ENCODE measurements around the gene NLRP12. TPM values are rescaled to one million over a fixed set of nuclear protein-coding genes. Genes with fewer than 3 reads are reported as not detected.

NLRP12 gene
- total RNA-seq, 4 donors from 2014 or later: under 0.01 to 1.8 (median 0.30) TPM

DNA sequence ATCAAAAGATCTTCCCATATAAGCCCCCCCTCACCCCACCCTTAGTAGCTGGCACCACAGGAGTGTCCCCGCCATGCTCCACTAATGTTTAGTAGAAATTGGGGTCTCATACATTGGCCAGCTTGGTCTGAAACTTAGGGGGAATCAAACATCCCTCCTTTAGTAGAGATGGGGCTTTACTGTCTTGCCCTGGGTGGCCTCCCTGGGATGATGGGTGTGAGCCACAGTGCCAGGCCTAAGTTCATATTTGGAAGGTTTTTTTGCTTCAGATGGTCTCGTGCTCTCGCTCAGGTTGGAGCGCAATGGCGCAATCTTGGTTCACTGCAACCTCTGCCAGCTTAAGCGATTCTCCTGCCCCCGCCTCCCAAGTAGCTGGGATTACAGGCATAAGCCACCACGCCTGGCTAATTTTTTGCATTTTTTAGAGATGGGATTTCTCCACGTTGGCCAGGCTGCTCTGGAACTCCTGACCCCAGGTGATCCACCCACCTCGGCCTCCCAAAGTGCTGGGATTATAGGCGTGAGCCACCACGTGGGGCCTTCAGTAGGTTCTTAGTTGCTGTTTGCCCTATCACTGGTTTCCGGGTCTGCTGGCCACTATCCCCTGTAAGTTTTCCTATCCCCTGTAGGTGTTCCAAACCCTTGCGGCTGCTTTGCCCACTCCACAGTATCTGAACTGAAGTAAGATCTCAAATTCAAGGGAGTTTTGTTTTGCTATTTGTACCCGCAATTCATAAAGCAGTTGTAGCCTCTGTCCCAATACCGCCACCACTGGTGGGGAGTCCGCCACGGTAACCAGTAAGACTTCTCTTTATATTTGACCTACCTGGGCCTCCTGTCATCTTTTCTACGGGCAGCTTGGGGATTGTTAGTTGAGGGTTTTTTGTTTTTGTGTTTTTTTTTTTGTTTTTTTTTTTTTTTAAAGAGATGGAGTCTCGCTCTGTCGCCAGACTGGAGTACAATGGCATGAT lies 34.1 kb downstream of the NLRP12 start:
- no peak overlapping the region for H3K27ac ChIP-seq (replicated peaks in 1 of 4)
- H3K9me3 ChIP-seq: no peaks in the 10 kb centered on the region
- H3K36me3 ChIP-seq: no peaks in the 10 kb centered on the region
- no peak for TF ChIP-seq POLR2A (IDR thresholded peaks at IDR 0.05; ENCODE audit: low read depth)
- no peak for TF ChIP-seq EP300 (IDR thresholded peaks at IDR 0.05)
- no peak for TF ChIP-seq POLR2AphosphoS5 (IDR thresholded peaks at IDR 0.05)
- TF ChIP-seq, protein P1, sequence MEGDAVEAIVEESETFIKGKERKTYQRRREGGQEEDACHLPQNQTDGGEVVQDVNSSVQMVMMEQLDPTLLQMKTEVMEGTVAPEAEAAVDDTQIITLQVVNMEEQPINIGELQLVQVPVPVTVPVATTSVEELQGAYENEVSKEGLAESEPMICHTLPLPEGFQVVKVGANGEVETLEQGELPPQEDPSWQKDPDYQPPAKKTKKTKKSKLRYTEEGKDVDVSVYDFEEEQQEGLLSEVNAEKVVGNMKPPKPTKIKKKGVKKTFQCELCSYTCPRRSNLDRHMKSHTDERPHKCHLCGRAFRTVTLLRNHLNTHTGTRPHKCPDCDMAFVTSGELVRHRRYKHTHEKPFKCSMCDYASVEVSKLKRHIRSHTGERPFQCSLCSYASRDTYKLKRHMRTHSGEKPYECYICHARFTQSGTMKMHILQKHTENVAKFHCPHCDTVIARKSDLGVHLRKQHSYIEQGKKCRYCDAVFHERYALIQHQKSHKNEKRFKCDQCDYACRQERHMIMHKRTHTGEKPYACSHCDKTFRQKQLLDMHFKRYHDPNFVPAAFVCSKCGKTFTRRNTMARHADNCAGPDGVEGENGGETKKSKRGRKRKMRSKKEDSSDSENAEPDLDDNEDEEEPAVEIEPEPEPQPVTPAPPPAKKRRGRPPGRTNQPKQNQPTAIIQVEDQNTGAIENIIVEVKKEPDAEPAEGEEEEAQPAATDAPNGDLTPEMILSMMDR (IDR thresholded peaks at IDR 0.05): no peak
- no peak overlapping the region for H3K4me3 ChIP-seq
- H3K27me3 ChIP-seq: peaks cover 0 to 13% (median 0%) of the 10 kb centered on the region in 4 donors
- no peak for DNase-seq (ENCODE audit: extremely low spot score)
- H3K4me1 ChIP-seq: peaks cover 0 to 8% (median 0%) of the 10 kb centered on the region in 4 donors
- intact Hi-C loops (cut with DNase I): no loop called here
- WGBS: 88% methylated on average over 21 of the region's 21 CpGs

DNA sequence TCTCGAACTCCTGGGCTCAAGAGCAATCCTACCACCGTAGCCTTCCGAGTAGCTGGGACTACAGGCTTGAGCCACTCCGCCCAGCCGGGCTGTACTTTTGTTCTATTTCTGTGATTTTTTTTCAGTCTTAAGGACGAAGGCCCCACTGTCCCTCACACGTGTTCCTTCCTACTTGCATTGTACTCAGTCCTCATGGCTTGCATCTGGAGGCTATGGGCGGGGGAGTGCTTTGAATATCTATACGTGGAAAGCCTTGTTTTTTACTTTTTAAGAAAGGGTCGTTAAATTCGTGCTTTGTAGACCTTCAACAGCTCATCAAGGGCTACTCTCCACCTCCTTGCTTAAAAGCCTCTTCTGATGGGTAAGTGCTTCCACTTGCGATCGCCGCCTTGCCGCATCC lies 36.8 kb downstream of the NLRP12 start:
- Histone ChIP-seq H3K9me3 (no peaks in the 10 kb centered on the region), H3K36me3 (no peaks in the 10 kb centered on the region), H3K4me3 (no peak overlapping the region), H3K4me1 (no peaks in the 10 kb centered on the region), H3K27me3 (peaks cover 0 to 13% (median 0%) of the 10 kb centered on the region in 4 donors), H3K27ac (replicated peaks in 1 of 4) (no peak overlapping the region)
- DNase-seq (ENCODE audit: extremely low spot score): no peak
- TF ChIP-seq POLR2AphosphoS5 (IDR thresholded peaks at IDR 0.05) (no peak), POLR2A (IDR thresholded peaks at IDR 0.05; ENCODE audit: low read depth) (no peak), EP300 (IDR thresholded peaks at IDR 0.05) (no peak)
- TF ChIP-seq, protein P1 (IDR thresholded peaks at IDR 0.05): no peak
- 75% methylated on average over 15 of the region's 15 CpGs for WGBS
- intact Hi-C loops (cut with DNase I): no loop called here

DNA sequence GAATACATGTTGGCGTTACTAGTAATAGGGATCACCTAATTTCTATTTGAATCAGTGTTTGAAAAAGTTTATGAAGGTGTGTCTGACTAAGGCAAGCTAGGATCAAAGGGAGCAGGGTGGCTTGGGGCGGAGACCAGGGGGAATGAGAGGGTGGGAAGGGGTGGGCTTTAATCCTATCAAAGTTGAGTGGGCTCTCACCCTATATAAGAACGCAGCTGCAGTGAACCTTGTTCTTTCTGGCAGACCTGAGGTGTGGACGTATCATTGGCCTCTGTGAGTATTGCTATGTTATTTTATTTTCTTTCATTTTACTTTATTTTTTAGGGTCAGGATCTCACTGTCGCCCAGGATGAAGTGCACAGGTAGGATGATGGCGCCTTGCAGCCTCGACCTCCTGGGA lies 37.4 kb downstream of the NLRP12 start:
- no peak overlapping the region for H3K4me3 ChIP-seq
- H3K27me3 ChIP-seq: peaks cover 0 to 13% (median 0%) of the 10 kb centered on the region in 4 donors
- TF ChIP-seq POLR2AphosphoS5 (IDR thresholded peaks at IDR 0.05) (no peak), EP300 (IDR thresholded peaks at IDR 0.05) (no peak), POLR2A (IDR thresholded peaks at IDR 0.05; ENCODE audit: low read depth) (no peak)
- TF ChIP-seq, protein P1 (IDR thresholded peaks at IDR 0.05): no peak
- no peaks in the 10 kb centered on the region for H3K4me1 ChIP-seq
- WGBS: 87% methylated on average over 7 of the region's 7 CpGs
- intact Hi-C loops (cut with DNase I): no loop called here
- H3K9me3 ChIP-seq: no peaks in the 10 kb centered on the region
- no peak overlapping the region for H3K27ac ChIP-seq (replicated peaks in 1 of 4)
- DNase-seq (ENCODE audit: extremely low spot score): no peak
- no peaks in the 10 kb centered on the region for H3K36me3 ChIP-seq

DNA sequence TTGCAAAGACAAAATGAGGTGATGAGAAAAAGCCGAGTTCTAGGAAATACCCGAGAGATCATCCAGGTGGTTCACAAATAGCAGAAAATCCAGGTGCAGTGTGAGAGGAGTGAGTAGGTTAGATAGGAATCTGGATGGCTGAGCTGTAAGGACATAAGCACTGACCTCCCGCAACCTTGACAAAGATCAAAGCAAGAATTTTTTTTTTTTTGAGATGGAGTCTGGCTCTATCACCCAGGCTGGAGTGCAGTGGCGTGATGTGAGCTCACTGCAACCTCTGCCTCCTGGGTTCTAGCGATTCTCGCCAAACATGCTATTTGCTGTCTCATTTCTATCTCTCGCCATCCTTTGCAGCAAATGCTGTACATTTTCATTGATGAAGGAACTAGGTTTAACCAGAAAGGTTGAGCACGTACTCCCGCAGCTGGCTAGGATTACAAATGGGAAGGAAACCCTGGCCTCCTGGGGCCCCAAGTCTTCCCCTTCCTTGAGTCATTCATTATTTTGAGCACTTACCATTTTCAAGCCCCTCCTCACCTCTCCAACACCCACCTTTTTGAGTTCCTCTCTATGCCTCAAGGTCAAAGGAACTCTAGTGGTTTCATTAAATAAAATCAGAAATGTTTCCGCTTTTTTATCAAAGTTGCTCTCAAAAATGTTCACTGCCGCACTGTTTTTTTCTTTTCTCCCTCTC lies 38.8 kb downstream of the NLRP12 start:
- no peak overlapping the region for H3K4me3 ChIP-seq
- H3K9me3 ChIP-seq: no peaks in the 10 kb centered on the region
- H3K36me3 ChIP-seq: no peaks in the 10 kb centered on the region
- WGBS: 61% methylated on average over 11 of the region's 11 CpGs
- H3K4me1 ChIP-seq: no peaks in the 10 kb centered on the region
- no peak for DNase-seq (ENCODE audit: extremely low spot score)
- peaks cover 0 to 13% (median 0%) of the 10 kb centered on the region in 4 donors for H3K27me3 ChIP-seq
- H3K27ac ChIP-seq (replicated peaks in 1 of 4): no peak overlapping the region
- intact Hi-C loops (cut with DNase I): no loop called here
- TF ChIP-seq POLR2AphosphoS5 (IDR thresholded peaks at IDR 0.05) (no peak), EP300 (IDR thresholded peaks at IDR 0.05) (no peak), POLR2A (IDR thresholded peaks at IDR 0.05; ENCODE audit: low read depth) (no peak)
- TF ChIP-seq, protein P1 (IDR thresholded peaks at IDR 0.05): no peak
